Measurements from ENCODE around the gene WFDC12.

DNA sequence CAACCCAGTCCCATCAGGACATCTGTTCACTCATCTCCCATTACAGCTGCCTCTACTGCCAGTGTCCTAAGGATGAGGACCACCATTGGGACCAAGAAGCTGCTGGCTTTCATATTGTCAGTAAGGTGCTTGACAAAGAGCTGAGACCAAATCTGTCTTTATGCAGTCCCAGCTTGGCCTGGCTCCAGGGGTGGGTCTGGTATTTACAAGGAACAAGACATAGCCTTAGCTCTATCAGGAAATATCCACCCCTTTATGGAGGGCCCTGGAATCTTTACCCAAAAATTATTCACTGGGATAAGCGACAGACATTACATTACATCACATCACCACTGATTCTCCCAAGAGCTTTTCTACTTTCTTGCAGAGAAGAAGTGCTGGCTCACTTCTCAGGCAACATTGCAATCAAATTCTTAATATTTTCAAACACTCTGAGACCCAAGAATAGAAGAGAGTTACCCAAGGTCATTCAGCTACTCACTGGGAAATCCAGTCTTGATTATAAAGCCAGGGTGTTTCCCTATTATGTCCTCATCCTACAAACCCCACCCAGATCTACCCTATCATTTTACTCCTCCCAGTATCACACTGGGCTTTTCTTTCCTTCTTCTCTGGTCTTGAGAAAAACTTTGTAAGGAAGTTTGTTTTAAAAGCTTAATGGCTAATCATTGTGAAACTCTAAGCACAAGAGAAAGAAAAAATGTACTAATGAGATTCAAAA is 39.0 kb upstream of the WFDC12 start:
- TF ChIP-seq, protein P1, sequence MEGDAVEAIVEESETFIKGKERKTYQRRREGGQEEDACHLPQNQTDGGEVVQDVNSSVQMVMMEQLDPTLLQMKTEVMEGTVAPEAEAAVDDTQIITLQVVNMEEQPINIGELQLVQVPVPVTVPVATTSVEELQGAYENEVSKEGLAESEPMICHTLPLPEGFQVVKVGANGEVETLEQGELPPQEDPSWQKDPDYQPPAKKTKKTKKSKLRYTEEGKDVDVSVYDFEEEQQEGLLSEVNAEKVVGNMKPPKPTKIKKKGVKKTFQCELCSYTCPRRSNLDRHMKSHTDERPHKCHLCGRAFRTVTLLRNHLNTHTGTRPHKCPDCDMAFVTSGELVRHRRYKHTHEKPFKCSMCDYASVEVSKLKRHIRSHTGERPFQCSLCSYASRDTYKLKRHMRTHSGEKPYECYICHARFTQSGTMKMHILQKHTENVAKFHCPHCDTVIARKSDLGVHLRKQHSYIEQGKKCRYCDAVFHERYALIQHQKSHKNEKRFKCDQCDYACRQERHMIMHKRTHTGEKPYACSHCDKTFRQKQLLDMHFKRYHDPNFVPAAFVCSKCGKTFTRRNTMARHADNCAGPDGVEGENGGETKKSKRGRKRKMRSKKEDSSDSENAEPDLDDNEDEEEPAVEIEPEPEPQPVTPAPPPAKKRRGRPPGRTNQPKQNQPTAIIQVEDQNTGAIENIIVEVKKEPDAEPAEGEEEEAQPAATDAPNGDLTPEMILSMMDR (conservative IDR thresholded peaks at IDR 0.05; ENCODE audit: low read length): no peak
- TF ChIP-seq EZH2phosphoT487 (IDR thresholded peaks at IDR 0.05; ENCODE audit: borderline replicate concordance, low read depth, low read length): no peak

Data from OCI-LY7 (cell line).